Testis (tissue), 3 donors: Measurements from ENCODE around the gene LGALS7. TPM values are rescaled to one million over a fixed set of nuclear protein-coding genes. Genes with fewer than 3 reads are reported as not detected.
"Not testable (repeated sequence)": the region's sequence is repeated elsewhere in the genome, so short reads cannot be mapped to it uniquely, and the experiment has no call there.

Source experiments
- DNase-seq: peaks from one replicate; pipeline ENCODE4 v3.0.0-alpha.2; 2019
- H3K27ac ChIP-seq, 2 donors: fragments of 200-600 bp; sonication (generic); one replicate each; pipeline ENCODE4 v1.5.1; 2019
- H3K27me3 ChIP-seq: fragments of 200-600 bp; sonication (generic); one replicate; pipeline ENCODE4 v1.5.1; 2019
- H3K36me3 ChIP-seq: fragments of 200-600 bp; sonication (generic); one replicate; pipeline ENCODE4 v1.5.1; 2017; ENCODE audit warnings: low read depth; ENCODE audit errors: missing control alignments
- H3K4me1 ChIP-seq: fragments of 200-600 bp; sonication (generic); one replicate; pipeline ENCODE4 v1.5.1; 2019
- H3K4me3 ChIP-seq, 2 donors: fragments of 200-600 bp; sonication (generic); one replicate each; pipeline ENCODE4 v1.5.1; 2017 to 2019
- H3K9me3 ChIP-seq: fragments of 200-600 bp; sonication (generic); one replicate; pipeline ENCODE4 v1.5.1; 2017
- CTCF ChIP-seq, 3 experiments: fragments of 450-650 bp in 2 of 3; fragments of 200-600 bp in 1 of 3; sonication (generic) in 1 of 3; IDR thresholded peaks; one replicate each; pipeline ENCODE4 v1.5.1; 2016 to 2019; ENCODE audit warnings: antibody characterized with exemption in 3 of 3, mild to moderate bottlenecking in 2 of 3, moderate library complexity in 1 of 3
- POLR2A ChIP-seq: fragments of 450-650 bp; IDR thresholded peaks from one replicate; pipeline ENCODE4 v1.6.1; 2017; ENCODE audit warnings: antibody characterized with exemption, mild to moderate bottlenecking, moderate library complexity
- WGBS, 2 donors: methylation state at CpG; one replicate each; pipeline ENCODE4 v1.1.5; 2018; 5-methylcytosine and 5-hydroxymethylcytosine counted together
- intact Hi-C: fragments of 100-400 bp; cut with DNase I; formaldehyde crosslinking; loops from one replicate; pipeline ENCODE4 v1.15.1; 2023; ENCODE audit warnings: low total_unique reads
- polyA plus RNA-seq: library from polyadenylated mRNA; stranded (reverse); fragments of 350-450 nt; fragmentation: Illumina TruSeq; extraction: RNeasy Lipid Tissue Mini Kit (QIAGEN cat#74804); gene quantifications from one replicate; pipeline ENCODE4 v1.2.3, GENCODE V29; 2014; ENCODE audit warnings: low read depth, low replicate concordance; ENCODE audit not compliant: insufficient read depth
- total RNA-seq, 2 donors: library from RNA; depleted of rRNA; stranded (reverse); fragments of >200 nt; gene quantifications; one replicate each; pipeline ENCODE4 v1.2.3, GENCODE V29; 2016

The LGALS7 gene
- total and polyA plus RNA-seq, 3 donors from 2014 or later = 4.4 TPM; not detected in 2

- no peak for DNase-seq
- TF ChIP-seq POLR2A (no peak), CTCF (IDR thresholded peaks at IDR 0.05) (peak in 2 of 3 experiments; percentile 18 to 46)
- Histone ChIP-seq H3K36me3 (no peaks in the 10 kb centered on the region), H3K4me1 (no peaks in the 10 kb centered on the region), H3K9me3 (no peaks in the 10 kb centered on the region), H3K4me3 (peak overlapping the region in 1 of 2 donors; percentile 12), H3K27me3 (no peaks in the 10 kb centered on the region), H3K27ac (no peak overlapping the region)
- 14 to 26% methylated on average over 9 to 41 of the region's 71 CpGs for WGBS, 2 donors
- intact Hi-C loops = no loop called here
Measured at GRCh38 chr19:38792250-38793111, 19.2 kb upstream of the LGALS7 start.

GRCh38 chr19:38791451-38792064 lies 18.2 kb upstream of the LGALS7 start:
- no CpG with 5 or more reads among the region's 40 CpGs for WGBS, 2 donors
- H3K9me3 ChIP-seq, H3K27ac ChIP-seq, H3K4me1 ChIP-seq, DNase-seq, intact Hi-C loops, H3K27me3 ChIP-seq, H3K36me3 ChIP-seq, H3K4me3 ChIP-seq: not testable (repeated sequence)

- H3K36me3 ChIP-seq, H3K27ac ChIP-seq, H3K4me3 ChIP-seq, intact Hi-C loops, H3K4me1 ChIP-seq, H3K9me3 ChIP-seq, H3K27me3 ChIP-seq: not testable (repeated sequence)
- peak; percentile 41 for DNase-seq
- 41 to 75% methylated on average over 12 to 19 of the region's 49 CpGs for WGBS, 2 donors
Measured at GRCh38 chr19:38790507-38791403, 17.4 kb upstream of the LGALS7 start.

- DNase-seq = no peak
- Histone ChIP-seq H3K4me3 (no peak within 1 kb of the TSS), H3K27ac (no peak within 1 kb of the TSS), H3K9me3 (no peaks in the 10 kb centered on the region), H3K36me3 (no peaks in the 10 kb centered on the region), H3K27me3 (no peaks in the 10 kb centered on the region), H3K4me1 (no peaks in the 10 kb centered on the region)
- intact Hi-C loops = no loop called here
- 57 to 76% methylated on average over 6 to 12 of the region's 17 CpGs for WGBS, 2 donors
- TF ChIP-seq POLR2A = no peak
- no peak for TF ChIP-seq CTCF (IDR thresholded peaks at IDR 0.05)
Measured at GRCh38 chr19:38788478-38789243, 15.3 kb upstream of the LGALS7 start, which contains the start of gene LGALS7B. LGALS7B (plus strand) TSS chr19:38789200; CDS start chr19:38789227, 27 bp downstream.

GRCh38 chr19:38786572-38787265 lies 13.4 kb upstream of the LGALS7 start:
- Histone ChIP-seq H3K9me3 (no peaks in the 10 kb centered on the region), H3K27ac (no peak overlapping the region), H3K4me3 (no peak overlapping the region), H3K4me1 (no peaks in the 10 kb centered on the region), H3K36me3 (no peaks in the 10 kb centered on the region), H3K27me3 (no peaks in the 10 kb centered on the region)
- DNase-seq = no peak
- TF ChIP-seq CTCF (IDR thresholded peaks at IDR 0.05) (no peak), POLR2A (no peak)
- 67 to 77% methylated on average over 10 to 11 of the region's 11 CpGs for WGBS, 2 donors
- intact Hi-C loops = no loop called here

GRCh38 chr19:38786061-38786460 lies 12.7 kb upstream of the LGALS7 start:
- 91 to 92% methylated on average over 3 of the region's 3 CpGs for WGBS, 2 donors
- H3K4me1 ChIP-seq, H3K27me3 ChIP-seq, H3K4me3 ChIP-seq, H3K27ac ChIP-seq, H3K9me3 ChIP-seq, intact Hi-C loops, DNase-seq, H3K36me3 ChIP-seq: not testable (repeated sequence)
